GM18526 (cell line): Measurements from ENCODE around the gene FAM25G.

Experiments used
- POLR2A ChIP-seq: IDR thresholded peaks from 3 replicates; pipeline ENCODE4 v1.6.1; 2011; ENCODE audit not compliant: insufficient read length; ENCODE audit errors: extremely low read depth

Gene FAM25G

GRCh38 chr10:47449979-47450378 lies 41.5 kb downstream of the FAM25G start:
- TF ChIP-seq POLR2A, result no peak

- no peak for TF ChIP-seq POLR2A
These were observed 42.2 kb downstream of the FAM25G start for GRCh38 chr10:47449102-47449978.

GRCh38 chr10:47447705-47448104 lies 43.8 kb downstream of the FAM25G start:
- no peak for TF ChIP-seq POLR2A

GRCh38 chr10:47447209-47447608 lies 44.3 kb downstream of the FAM25G start:
- TF ChIP-seq POLR2A, result no peak

GRCh38 chr10:47445720-47446119 lies 45.8 kb downstream of the FAM25G start:
- TF ChIP-seq POLR2A, result no peak

GRCh38 chr10:47444047-47444446 lies 47.5 kb downstream of the FAM25G start:
- TF ChIP-seq POLR2A, result no peak

GRCh38 chr10:47443145-47443544 lies 48.4 kb downstream of the FAM25G start:
- no peak for TF ChIP-seq POLR2A

GRCh38 chr10:47442351-47442750 lies 49.1 kb downstream of the FAM25G start:
- no peak for TF ChIP-seq POLR2A

- no peak for TF ChIP-seq POLR2A
These were observed 49.6 kb downstream of the FAM25G start for GRCh38 chr10:47441938-47442337.

- TF ChIP-seq POLR2A, result no peak
These were observed 51.3 kb downstream of the FAM25G start for GRCh38 chr10:47440207-47440606.

- no peak for TF ChIP-seq POLR2A
These were observed 52.5 kb downstream of the FAM25G start for GRCh38 chr10:47438857-47439474.
